ENCODE data around the gene RGS18.
"Not testable (repeated sequence)": the region's sequence is repeated elsewhere in the genome, so short reads cannot be mapped to it uniquely, and the experiment has no call there.

The RGS18 gene

GRCh38 chr1:192167911-192168700 is 9.8 kb downstream of the RGS18 start:
- no peak for DNase-seq

- no peak for DNase-seq
Measured at GRCh38 chr1:192168964-192169363, 10.7 kb downstream of the RGS18 start.

GRCh38 chr1:192170196-192170984 is 12.1 kb downstream of the RGS18 start:
- DNase-seq, result no peak

- DNase-seq, result no peak
Measured at GRCh38 chr1:192171123-192171522, 12.9 kb downstream of the RGS18 start.

- no peak for DNase-seq
Measured at GRCh38 chr1:192175971-192176370, 17.7 kb downstream of the RGS18 start.

GRCh38 chr1:192183788-192184187 is 25.5 kb downstream of the RGS18 start:
- no peak for DNase-seq

GRCh38 chr1:192186197-192186596 is 27.9 kb downstream of the RGS18 start:
- no peak for DNase-seq

- DNase-seq, result no peak
Measured at GRCh38 chr1:192190066-192190465, 31.8 kb downstream of the RGS18 start.

- DNase-seq, result no peak
Measured at GRCh38 chr1:192201303-192201702, 43.0 kb downstream of the RGS18 start.

- no peak for DNase-seq
Measured at GRCh38 chr1:192224396-192224795, 66.1 kb downstream of the RGS18 start.

- no peak for DNase-seq
Measured at GRCh38 chr1:192224846-192225245, 66.6 kb downstream of the RGS18 start.

GRCh38 chr1:192225266-192225665 is 67.0 kb downstream of the RGS18 start:
- no peak for DNase-seq

- DNase-seq, result no peak
Measured at GRCh38 chr1:192225703-192226102, 67.4 kb downstream of the RGS18 start.

GRCh38 chr1:192227330-192227729 is 69.1 kb downstream of the RGS18 start:
- DNase-seq, result no peak

- not testable (repeated sequence) for DNase-seq
Measured at GRCh38 chr1:192227980-192228379, 69.7 kb downstream of the RGS18 start.

GRCh38 chr1:192232817-192233417 is 74.7 kb downstream of the RGS18 start:
- no peak for DNase-seq

GRCh38 chr1:192235127-192235526 is 76.9 kb downstream of the RGS18 start:
- DNase-seq, result no peak

Measured in activated CD8-positive, alpha-beta memory T cell treated with anti-CD3 and anti-CD28 coated beads, Interleukin-2, amount 50 U/mL, for 48 hours (primary cell).